GM12864 (cell line): ENCODE data around the gene FAM20C.

ENCODE experiments used
- DNase-seq: peaks from one replicate; pipeline ENCODE4 v3.0.0-alpha.2; 2011; ENCODE audit warnings: low read depth
- H3K4me3 ChIP-seq: 2 replicates; pipeline ENCODE4 v1.5.1; 2011; ENCODE audit warnings: mild to moderate bottlenecking, low read depth, low read length, control low read depth
- TF ChIP-seq, protein P1 (sequence below): IDR thresholded peaks from 2 replicates; pipeline ENCODE4 v1.5.1; 2011; ENCODE audit warnings: low read depth, mild to moderate bottlenecking, moderate library complexity, low read length, control low read depth, inconsistent platforms; ENCODE audit errors: missing control alignments

Gene FAM20C

GRCh38 chr7:191981-192649 lies at the start of gene FAM20C:
TSS of gene FAM20C (plus strand) at chr7:192571. CDS start at chr7:193200, 629 bp downstream.
- no peak for DNase-seq
- no peak within 1 kb of the TSS for H3K4me3 ChIP-seq
- TF ChIP-seq, protein P1, sequence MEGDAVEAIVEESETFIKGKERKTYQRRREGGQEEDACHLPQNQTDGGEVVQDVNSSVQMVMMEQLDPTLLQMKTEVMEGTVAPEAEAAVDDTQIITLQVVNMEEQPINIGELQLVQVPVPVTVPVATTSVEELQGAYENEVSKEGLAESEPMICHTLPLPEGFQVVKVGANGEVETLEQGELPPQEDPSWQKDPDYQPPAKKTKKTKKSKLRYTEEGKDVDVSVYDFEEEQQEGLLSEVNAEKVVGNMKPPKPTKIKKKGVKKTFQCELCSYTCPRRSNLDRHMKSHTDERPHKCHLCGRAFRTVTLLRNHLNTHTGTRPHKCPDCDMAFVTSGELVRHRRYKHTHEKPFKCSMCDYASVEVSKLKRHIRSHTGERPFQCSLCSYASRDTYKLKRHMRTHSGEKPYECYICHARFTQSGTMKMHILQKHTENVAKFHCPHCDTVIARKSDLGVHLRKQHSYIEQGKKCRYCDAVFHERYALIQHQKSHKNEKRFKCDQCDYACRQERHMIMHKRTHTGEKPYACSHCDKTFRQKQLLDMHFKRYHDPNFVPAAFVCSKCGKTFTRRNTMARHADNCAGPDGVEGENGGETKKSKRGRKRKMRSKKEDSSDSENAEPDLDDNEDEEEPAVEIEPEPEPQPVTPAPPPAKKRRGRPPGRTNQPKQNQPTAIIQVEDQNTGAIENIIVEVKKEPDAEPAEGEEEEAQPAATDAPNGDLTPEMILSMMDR, result no peak

DNA sequence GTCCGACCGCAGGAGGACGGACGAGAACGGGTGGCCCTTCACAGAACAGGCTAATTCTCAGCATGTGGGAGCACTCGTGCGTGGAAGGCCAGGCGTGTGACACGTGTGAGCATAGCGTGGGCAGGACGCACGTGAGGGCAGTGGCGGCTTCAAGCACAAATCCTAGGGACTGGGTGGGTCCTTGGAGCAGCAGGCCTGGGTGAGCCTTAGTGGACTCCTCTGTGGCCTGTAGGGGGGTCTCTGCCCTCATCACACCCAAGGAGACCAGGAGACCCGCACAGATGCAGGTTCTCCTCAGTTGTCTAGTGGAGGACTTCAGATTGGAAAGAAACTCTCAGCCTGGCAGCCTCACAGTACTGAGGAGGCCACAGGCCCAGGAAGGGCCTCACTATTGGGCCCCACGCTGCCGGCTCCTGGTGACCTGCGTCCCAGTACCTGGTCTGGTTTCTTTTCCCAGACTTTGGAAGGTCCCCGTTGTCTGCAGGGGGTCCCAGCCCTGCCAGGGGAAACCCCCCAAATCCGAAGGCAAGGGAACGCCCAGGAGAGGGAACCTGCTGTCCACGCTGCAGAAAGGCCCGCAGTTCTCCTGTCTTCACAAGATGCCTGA lies 49.1 kb upstream of the FAM20C start:
- TF ChIP-seq, protein P1, result no peak
- H3K4me3 ChIP-seq, result no peak overlapping the region
- no peak for DNase-seq

- no peak overlapping the region for H3K4me3 ChIP-seq
- no peak for DNase-seq
- TF ChIP-seq, protein P1, result no peak
Measured at GRCh38 chr7:143811-144453, 48.4 kb upstream of the FAM20C start.

DNA sequence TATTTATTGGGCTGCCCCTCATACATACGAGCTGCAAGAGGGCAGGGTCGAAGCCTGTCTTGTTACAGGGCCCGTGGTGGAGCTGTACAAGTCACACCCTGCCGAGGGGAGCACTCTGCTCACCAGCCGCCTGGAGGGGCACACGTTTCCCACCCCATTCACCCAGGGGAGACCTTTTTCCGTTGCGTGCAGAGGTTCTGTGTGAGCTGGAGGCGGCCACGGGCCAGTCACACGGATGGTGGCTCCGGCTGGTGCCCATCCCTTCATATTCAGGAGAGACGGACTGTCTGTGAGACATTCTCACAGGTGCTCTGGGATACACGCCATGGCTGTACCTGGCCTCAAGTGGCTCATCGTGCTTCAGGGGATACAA lies 47.9 kb upstream of the FAM20C start:
- H3K4me3 ChIP-seq, result no peak overlapping the region
- TF ChIP-seq, protein P1, result no peak
- DNase-seq, result no peak

GRCh38 chr7:145863-146262 lies 46.5 kb upstream of the FAM20C start:
- H3K4me3 ChIP-seq, result no peak overlapping the region
- no peak for DNase-seq
- TF ChIP-seq, protein P1, result no peak

DNA sequence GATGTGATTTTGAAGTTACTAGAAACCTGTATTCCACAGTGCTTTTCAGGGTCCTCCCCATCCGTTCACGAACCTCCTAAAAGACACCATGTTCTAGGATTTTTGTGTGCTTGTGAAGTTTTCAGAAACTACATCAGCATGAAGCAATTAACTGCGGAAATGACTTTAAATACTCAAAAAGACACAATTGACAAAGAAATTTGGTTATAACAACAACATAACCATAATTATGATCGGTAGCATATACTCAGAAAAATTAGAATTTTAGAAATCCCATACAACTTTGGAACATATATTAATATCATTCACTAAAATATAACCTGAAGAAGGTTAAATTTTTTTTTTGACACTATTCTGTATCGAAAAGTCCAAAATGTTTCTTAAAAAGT lies 43.8 kb upstream of the FAM20C start:
- H3K4me3 ChIP-seq, result peak overlapping the region; percentile 52; the same call in 1 of the 2 replicates
- TF ChIP-seq, protein P1, result no peak
- no peak for DNase-seq
